ENCODE data around the gene PTPA. TPM values are rescaled to one million over a fixed set of nuclear protein-coding genes. Genes with fewer than 3 reads are reported as not detected.

Gene PTPA
- total and polyA plus RNA-seq, 2 donors (not counting 1 experiment from before 2014, with no cell fraction given) = 35.0 to 73.9 TPM

DNA sequence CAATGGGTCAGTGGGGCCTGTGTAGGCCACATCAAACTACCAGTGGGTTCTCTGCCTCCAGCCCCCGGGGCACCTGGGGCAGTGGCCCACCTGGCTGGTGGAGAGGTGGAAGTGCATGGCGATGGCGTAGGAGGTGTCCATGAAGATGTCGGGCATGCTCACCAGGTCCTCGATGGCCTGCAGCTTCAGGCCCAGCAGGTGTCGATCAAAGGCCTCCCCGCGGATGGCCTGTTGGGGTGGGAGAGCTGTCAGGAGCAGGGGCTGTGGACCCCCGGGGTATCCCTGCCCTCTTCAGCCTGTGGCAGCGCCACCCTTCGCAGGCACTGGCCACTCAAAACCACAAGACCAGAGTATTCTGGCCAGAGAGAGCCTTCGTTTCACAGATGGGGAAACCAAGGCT lies 15.3 kb upstream of the PTPA start:
- no peaks in the 10 kb centered on the region for H3K4me1 Mint-ChIP-seq
- H3K36me3 ChIP-seq (replicated peaks in 1 of 2; ENCODE audit: control extremely low read depth in 1 of 2, control insufficient read depth in 1 of 2, extremely low read depth in 1 of 2, insufficient read depth in 2 of 2, low read length in 1 of 2) = no peaks in the 10 kb centered on the region
- ChIA-PET POLR2A (interaction anchor here (1.1 kb wide), 1 partner anchor 15 kb away, joined by 3 read pairs; the partner anchor contains the start of gene DOLPP1), CTCF (interaction anchor here (0.6 kb wide), 1 partner anchor 119 kb away, joined by 4 read pairs; no protein-coding TSS in a partner anchor)
- H3K9me3 ChIP-seq (ENCODE audit: control extremely low read depth in 1 of 3, control insufficient read depth in 2 of 3, insufficient read depth in 1 of 3, low read length in 2 of 3) = no peaks in the 10 kb centered on the region
- H3K9me3 Mint-ChIP-seq (ENCODE audit: insufficient read depth) = no peaks in the 10 kb centered on the region
- TF ChIP-seq EZH2 (IDR thresholded peaks at IDR 0.05; ENCODE audit: borderline replicate concordance, insufficient read depth, low read depth, low read length, poor library complexity, severe bottlenecking) (no peak), CTCF (IDR thresholded peaks at IDR 0.05) (no peak)
- H3K4me3 Mint-ChIP-seq = no peak overlapping the region
- no peak overlapping the region for H3K4me2 ChIP-seq (replicated peaks; ENCODE audit: low read depth, low read length, poor library complexity, severe bottlenecking)
- no peak overlapping the region for H2AFZ ChIP-seq (ENCODE audit: insufficient read depth, low read depth, low read length, poor library complexity, severe bottlenecking)
- no peak overlapping the region for H3K9ac ChIP-seq (ENCODE audit: low read length)
- 97% methylated on average over 12 of the region's 12 CpGs for WGBS (ENCODE audit: insufficient coverage)
- H3K79me2 ChIP-seq (ENCODE audit: control insufficient read depth, insufficient read depth, low read length) = no peaks in the 10 kb centered on the region
- no peak for ATAC-seq (ENCODE audit: low read depth)
- H3K27me3 Mint-ChIP-seq = no peaks in the 10 kb centered on the region
- no peaks in the 10 kb centered on the region for H3K4me1 ChIP-seq (ENCODE audit: control insufficient read depth in 2 of 2, insufficient read depth in 2 of 2, low read length in 2 of 2)
- no peak overlapping the region for H3K4me3 ChIP-seq (ENCODE audit: control extremely low read depth in 1 of 5, extremely low read depth in 1 of 5, insufficient read depth in 1 of 5, low read depth in 2 of 5, low read length in 4 of 5)
- no peak overlapping the region for H3K27ac ChIP-seq (ENCODE audit: low read length in 2 of 2)
- H3K27me3 ChIP-seq (replicated peaks in 1 of 4; ENCODE audit: control extremely low read depth in 1 of 4, control insufficient read depth in 3 of 4, insufficient read depth in 4 of 4, low read length in 3 of 4) = no peaks in the 10 kb centered on the region
- H4K20me1 ChIP-seq (ENCODE audit: control insufficient read depth, insufficient read depth, low read length, poor library complexity, severe bottlenecking) = no peaks in the 10 kb centered on the region
- DNase-seq = no peak
- H3K27ac Mint-ChIP-seq = no peak overlapping the region
- intact Hi-C loops (cut with micrococcal nuclease) = no loop called here

DNA sequence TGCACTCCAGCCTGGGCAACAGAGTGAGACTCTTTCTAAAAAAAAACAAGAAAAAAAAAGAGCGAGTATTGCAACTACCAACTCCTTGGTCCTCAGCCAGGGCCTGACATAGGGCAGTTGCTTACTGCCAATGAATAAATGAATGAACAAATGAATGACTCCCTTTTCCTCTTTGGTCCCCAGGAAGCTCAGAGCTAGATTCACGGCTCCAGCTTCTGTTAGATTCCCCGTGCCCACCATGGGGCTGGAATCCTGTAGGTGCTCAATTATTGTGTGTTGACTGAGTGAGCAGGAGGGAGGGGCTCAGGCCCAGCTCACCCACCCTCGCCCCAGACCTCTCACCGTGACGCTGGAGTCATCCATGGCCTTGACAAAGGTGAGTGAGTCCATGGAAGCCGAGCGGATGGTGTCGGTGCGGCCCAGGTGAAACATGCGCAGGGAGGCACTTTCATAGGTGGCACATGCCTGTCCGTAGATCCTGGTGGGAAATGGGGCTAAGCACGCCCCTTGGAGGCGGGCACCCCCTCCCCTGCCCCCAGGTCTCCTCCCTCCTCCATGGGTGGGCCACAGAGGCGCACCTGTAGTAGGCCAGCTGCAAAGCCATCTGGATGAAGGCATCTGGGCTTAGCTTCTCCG lies 13.4 kb upstream of the PTPA start:
- no peak overlapping the region for H3K4me2 ChIP-seq (replicated peaks; ENCODE audit: low read depth, low read length, poor library complexity, severe bottlenecking)
- H3K27me3 ChIP-seq (replicated peaks in 1 of 4; ENCODE audit: control extremely low read depth in 1 of 4, control insufficient read depth in 3 of 4, insufficient read depth in 4 of 4, low read length in 3 of 4) = no peaks in the 10 kb centered on the region
- no peak overlapping the region for H3K9ac ChIP-seq (ENCODE audit: low read length)
- H3K4me3 ChIP-seq (ENCODE audit: control extremely low read depth in 1 of 5, extremely low read depth in 1 of 5, insufficient read depth in 1 of 5, low read depth in 2 of 5, low read length in 4 of 5) = no peak overlapping the region
- H4K20me1 ChIP-seq (ENCODE audit: control insufficient read depth, insufficient read depth, low read length, poor library complexity, severe bottlenecking) = no peaks in the 10 kb centered on the region
- intact Hi-C loops (cut with micrococcal nuclease) = no loop called here
- Mint-ChIP-seq H3K9me3 (ENCODE audit: insufficient read depth) (no peaks in the 10 kb centered on the region), H3K4me1 (no peaks in the 10 kb centered on the region), H3K4me3 (no peak overlapping the region), H3K27me3 (no peaks in the 10 kb centered on the region), H3K27ac (no peak overlapping the region)
- ChIA-PET CTCF (no interaction called here), POLR2A (interaction anchor here (0.8 kb wide), 1 partner anchor 414 kb away, joined by 4 read pairs; no protein-coding TSS in a partner anchor)
- H3K79me2 ChIP-seq (ENCODE audit: control insufficient read depth, insufficient read depth, low read length) = no peaks in the 10 kb centered on the region
- H3K4me1 ChIP-seq (ENCODE audit: control insufficient read depth in 2 of 2, insufficient read depth in 2 of 2, low read length in 2 of 2) = no peaks in the 10 kb centered on the region
- no peak for TF ChIP-seq CTCF (IDR thresholded peaks at IDR 0.05)
- H3K9me3 ChIP-seq (ENCODE audit: control extremely low read depth in 1 of 3, control insufficient read depth in 2 of 3, insufficient read depth in 1 of 3, low read length in 2 of 3) = no peaks in the 10 kb centered on the region
- ATAC-seq (ENCODE audit: low read depth) (no peak), DNase-seq (no peak)
- no peak overlapping the region for H3K27ac ChIP-seq (ENCODE audit: low read length in 2 of 2)
- H3K36me3 ChIP-seq (replicated peaks in 1 of 2; ENCODE audit: control extremely low read depth in 1 of 2, control insufficient read depth in 1 of 2, extremely low read depth in 1 of 2, insufficient read depth in 2 of 2, low read length in 1 of 2) = no peaks in the 10 kb centered on the region
- WGBS (ENCODE audit: insufficient coverage) = 95% methylated on average over 13 of the region's 16 CpGs
- no peak overlapping the region for H2AFZ ChIP-seq (ENCODE audit: insufficient read depth, low read depth, low read length, poor library complexity, severe bottlenecking)
